ENCODE results near the gene IFNK.

Gene IFNK

DNA sequence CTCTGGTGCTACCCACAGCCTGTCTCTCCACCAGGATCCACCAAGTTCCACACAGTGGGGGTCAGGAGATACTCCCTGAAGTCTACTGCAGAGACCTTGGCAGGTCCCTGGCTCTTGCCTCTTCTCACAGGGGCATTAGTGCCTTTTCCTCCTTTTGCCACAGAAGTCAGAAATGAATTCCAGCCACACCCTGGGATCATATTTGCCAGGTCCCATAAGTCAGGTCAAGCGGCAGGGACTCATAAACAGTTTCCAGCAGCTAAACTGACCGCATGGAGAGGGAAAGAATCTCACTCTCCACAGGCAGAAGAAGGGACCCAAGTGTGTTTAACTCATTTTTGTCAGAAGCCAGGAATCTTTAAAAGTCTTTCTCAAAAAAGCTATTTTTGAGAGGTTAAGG lies 13.3 kb upstream of the IFNK start:
- Histone ChIP-seq H3K27ac (no peak overlapping the region), H3K4me3 (ENCODE audit: low read depth, low read length) (no peak overlapping the region), H3K27me3 (replicated peaks) (no peaks in the 10 kb centered on the region), H3K36me3 (replicated peaks) (no peaks in the 10 kb centered on the region)
- in situ Hi-C loops (cut with HindIII; ENCODE audit: low pct_ligation_motif_present, low sequenced_read_pairs), result loop anchor here (25.0 kb wide), 1 partner anchor 173 kb away; no protein-coding TSS in a partner anchor
- TF ChIP-seq, protein P1, sequence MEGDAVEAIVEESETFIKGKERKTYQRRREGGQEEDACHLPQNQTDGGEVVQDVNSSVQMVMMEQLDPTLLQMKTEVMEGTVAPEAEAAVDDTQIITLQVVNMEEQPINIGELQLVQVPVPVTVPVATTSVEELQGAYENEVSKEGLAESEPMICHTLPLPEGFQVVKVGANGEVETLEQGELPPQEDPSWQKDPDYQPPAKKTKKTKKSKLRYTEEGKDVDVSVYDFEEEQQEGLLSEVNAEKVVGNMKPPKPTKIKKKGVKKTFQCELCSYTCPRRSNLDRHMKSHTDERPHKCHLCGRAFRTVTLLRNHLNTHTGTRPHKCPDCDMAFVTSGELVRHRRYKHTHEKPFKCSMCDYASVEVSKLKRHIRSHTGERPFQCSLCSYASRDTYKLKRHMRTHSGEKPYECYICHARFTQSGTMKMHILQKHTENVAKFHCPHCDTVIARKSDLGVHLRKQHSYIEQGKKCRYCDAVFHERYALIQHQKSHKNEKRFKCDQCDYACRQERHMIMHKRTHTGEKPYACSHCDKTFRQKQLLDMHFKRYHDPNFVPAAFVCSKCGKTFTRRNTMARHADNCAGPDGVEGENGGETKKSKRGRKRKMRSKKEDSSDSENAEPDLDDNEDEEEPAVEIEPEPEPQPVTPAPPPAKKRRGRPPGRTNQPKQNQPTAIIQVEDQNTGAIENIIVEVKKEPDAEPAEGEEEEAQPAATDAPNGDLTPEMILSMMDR (IDR thresholded peaks at IDR 0.05; ENCODE audit: low read depth, low read length, missing control alignments), result no peak
- no peak for DNase-seq

GRCh38 chr9:27511771-27512170 lies 12.3 kb upstream of the IFNK start:
- no peak overlapping the region for H3K27ac ChIP-seq
- TF ChIP-seq, protein P1 (IDR thresholded peaks at IDR 0.05; ENCODE audit: low read depth, low read length, missing control alignments), result no peak
- no peak overlapping the region for H3K4me3 ChIP-seq (ENCODE audit: low read depth, low read length)
- H3K27me3 ChIP-seq (replicated peaks), result no peaks in the 10 kb centered on the region
- in situ Hi-C loops (cut with HindIII; ENCODE audit: low pct_ligation_motif_present, low sequenced_read_pairs), result loop anchor here (25.0 kb wide), 1 partner anchor 174 kb away; no protein-coding TSS in a partner anchor
- DNase-seq, result no peak
- no peaks in the 10 kb centered on the region for H3K36me3 ChIP-seq (replicated peaks)

DNA sequence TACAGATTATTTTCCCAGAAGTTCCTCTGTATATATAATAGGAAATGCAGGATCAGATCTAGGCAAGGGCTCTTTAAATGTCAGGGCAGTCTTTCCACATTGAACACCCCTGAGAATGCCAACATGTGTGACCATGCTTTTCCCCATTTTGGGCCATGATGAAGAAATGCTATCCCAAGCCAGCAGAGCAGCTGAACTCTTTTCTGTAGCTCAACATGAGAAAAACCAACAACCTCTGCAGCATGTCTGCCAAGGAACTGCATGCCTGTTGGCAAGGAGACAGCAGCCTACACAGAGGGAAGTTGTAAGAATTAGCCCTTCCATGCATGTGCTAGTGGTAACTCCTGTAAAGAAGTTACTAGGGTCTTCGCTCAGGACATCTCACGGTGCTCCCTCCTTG lies 9.5 kb upstream of the IFNK start:
- Histone ChIP-seq H3K4me3 (ENCODE audit: low read depth, low read length) (no peak overlapping the region), H3K27me3 (replicated peaks) (no peaks in the 10 kb centered on the region), H3K27ac (no peak overlapping the region), H3K36me3 (replicated peaks) (no peaks in the 10 kb centered on the region)
- in situ Hi-C loops (cut with HindIII; ENCODE audit: low pct_ligation_motif_present, low sequenced_read_pairs), result loop anchor here (25.0 kb wide), 1 partner anchor 177 kb away; no protein-coding TSS in a partner anchor
- DNase-seq, result no peak
- TF ChIP-seq, protein P1 (IDR thresholded peaks at IDR 0.05; ENCODE audit: low read depth, low read length, missing control alignments), result no peak

DNA sequence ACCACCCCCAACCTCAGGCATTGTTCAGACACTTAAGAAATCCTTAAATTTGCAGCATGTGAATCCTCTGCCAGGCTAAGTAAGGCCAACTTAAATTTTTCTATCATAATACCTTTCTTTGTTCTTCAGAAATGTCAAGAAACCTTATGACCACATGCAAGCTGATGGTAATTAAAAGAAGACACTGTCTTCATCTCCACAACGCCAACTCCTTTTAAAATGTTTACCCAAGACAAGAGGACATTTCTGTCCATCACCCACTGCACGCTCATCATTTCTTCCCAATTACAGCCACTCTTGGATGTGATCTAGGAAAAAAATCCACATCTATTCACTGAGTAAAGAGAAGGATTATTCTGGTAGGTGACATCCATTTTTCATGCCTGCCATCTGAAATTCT lies 6.1 kb upstream of the IFNK start:
- TF ChIP-seq, protein P1 (IDR thresholded peaks at IDR 0.05; ENCODE audit: low read depth, low read length, missing control alignments), result no peak
- H3K27ac ChIP-seq, result no peak overlapping the region
- no peak overlapping the region for H3K4me3 ChIP-seq (ENCODE audit: low read depth, low read length)
- no peaks in the 10 kb centered on the region for H3K27me3 ChIP-seq (replicated peaks)
- H3K36me3 ChIP-seq (replicated peaks), result no peaks in the 10 kb centered on the region
- in situ Hi-C loops (cut with HindIII; ENCODE audit: low pct_ligation_motif_present, low sequenced_read_pairs), result loop anchor here (25.0 kb wide), 1 partner anchor 181 kb away; no protein-coding TSS in a partner anchor
- no peak for DNase-seq

DNA sequence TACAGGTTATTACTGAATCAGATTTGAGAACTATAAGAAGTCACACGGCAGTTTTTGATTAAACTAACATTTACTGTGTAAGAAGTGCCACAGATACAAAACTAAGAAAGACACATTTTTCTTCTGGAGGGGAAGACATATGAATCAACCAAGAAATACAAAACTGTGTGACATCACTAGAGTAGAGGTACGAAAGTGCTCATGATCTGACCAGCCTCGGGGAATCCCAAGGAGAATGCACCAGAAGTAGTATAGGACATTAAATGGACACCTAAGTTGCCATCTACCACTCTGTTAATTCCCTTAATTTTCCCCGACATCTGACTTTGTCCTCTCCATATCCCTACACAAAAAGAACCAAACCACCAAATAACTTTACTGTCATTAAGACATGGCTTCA lies 5.3 kb upstream of the IFNK start:
- Histone ChIP-seq H3K36me3 (replicated peaks) (no peaks in the 10 kb centered on the region), H3K27ac (no peak overlapping the region), H3K4me3 (ENCODE audit: low read depth, low read length) (no peak overlapping the region), H3K27me3 (replicated peaks) (no peaks in the 10 kb centered on the region)
- DNase-seq, result no peak
- TF ChIP-seq, protein P1 (IDR thresholded peaks at IDR 0.05; ENCODE audit: low read depth, low read length, missing control alignments), result no peak
- in situ Hi-C loops (cut with HindIII; ENCODE audit: low pct_ligation_motif_present, low sequenced_read_pairs), result loop anchor here (25.0 kb wide), 1 partner anchor 182 kb away; no protein-coding TSS in a partner anchor
